Adipocyte (in vitro differentiated cells): ENCODE data around the gene SMG6.

Experiments
- DNase-seq: peaks from one replicate; pipeline ENCODE4 v3.0.0-alpha.2; 2015; ENCODE audit warnings: low read depth
- H3K27me3 ChIP-seq: replicated peaks from 2 replicates; pipeline ENCODE4 v1.7.0; 2013; ENCODE audit warnings: mild to moderate bottlenecking, low read length, moderate library complexity; ENCODE audit not compliant: control insufficient read depth, insufficient read depth
- H3K36me3 ChIP-seq: 2 replicates; pipeline ENCODE4 v1.7.0; 2013; ENCODE audit warnings: low read length, mild to moderate bottlenecking, moderate library complexity; ENCODE audit not compliant: control insufficient read depth, insufficient read depth, severe bottlenecking
- H3K4me1 ChIP-seq: 2 replicates; pipeline ENCODE4 v1.7.0; 2013; ENCODE audit warnings: mild to moderate bottlenecking, low read length, moderate library complexity; ENCODE audit not compliant: control insufficient read depth, insufficient read depth
- H3K4me3 ChIP-seq: 2 replicates; pipeline ENCODE4 v1.7.0; 2013; ENCODE audit warnings: mild to moderate bottlenecking, low read length, moderate library complexity
- H3K9ac ChIP-seq: 2 replicates; pipeline ENCODE4 v1.7.0; 2013; ENCODE audit warnings: mild to moderate bottlenecking, low read length, moderate library complexity
- H3K9me3 ChIP-seq: 2 replicates; pipeline ENCODE4 v1.7.0; 2013; ENCODE audit warnings: mild to moderate bottlenecking, low read length, moderate library complexity; ENCODE audit not compliant: control insufficient read depth

The SMG6 gene

DNA sequence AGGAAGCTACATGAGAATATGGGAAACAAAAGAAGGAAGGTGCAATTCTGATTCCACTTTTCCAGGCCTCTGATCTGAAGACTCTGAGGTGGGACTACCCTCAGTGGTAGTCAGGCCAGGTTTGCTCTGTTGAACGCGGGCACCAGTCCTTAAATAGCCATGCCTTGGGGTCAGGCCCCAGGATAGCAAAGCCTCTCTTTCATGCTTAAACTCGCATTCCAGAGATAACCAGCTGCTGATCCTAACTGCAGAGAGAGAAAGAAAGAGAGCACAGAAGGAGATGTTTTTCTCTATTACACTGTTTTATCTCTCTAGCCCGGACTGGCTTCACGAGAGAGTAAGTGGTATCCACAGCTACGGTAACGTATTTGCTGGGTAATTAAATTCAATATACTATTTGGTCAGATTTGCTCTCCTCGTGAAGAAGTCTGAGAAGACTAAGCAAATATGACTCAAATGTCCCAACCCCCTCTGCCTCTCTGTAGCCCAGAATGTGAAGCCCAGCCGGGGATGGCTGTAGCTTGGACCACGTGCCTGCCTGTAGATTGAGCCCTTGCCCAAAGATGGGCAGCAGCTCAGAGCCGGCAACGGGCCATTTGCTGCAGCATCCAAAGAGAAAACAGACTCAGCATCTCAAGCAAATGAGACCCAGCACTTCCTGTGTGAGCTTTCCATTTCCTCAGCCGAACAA lies 122.2 kb downstream of the SMG6 start:
- H3K4me1 ChIP-seq: peaks cover 50% of the 10 kb centered on the region
- H3K36me3 ChIP-seq: peaks cover 18% of the 10 kb centered on the region
- H3K27me3 ChIP-seq: no peaks in the 10 kb centered on the region
- peak overlapping the region; percentile 45 for H3K4me3 ChIP-seq
- H3K9me3 ChIP-seq: no peaks in the 10 kb centered on the region
- peak; percentile 89 for DNase-seq
- H3K9ac ChIP-seq: peak overlapping the region; percentile 84

DNA sequence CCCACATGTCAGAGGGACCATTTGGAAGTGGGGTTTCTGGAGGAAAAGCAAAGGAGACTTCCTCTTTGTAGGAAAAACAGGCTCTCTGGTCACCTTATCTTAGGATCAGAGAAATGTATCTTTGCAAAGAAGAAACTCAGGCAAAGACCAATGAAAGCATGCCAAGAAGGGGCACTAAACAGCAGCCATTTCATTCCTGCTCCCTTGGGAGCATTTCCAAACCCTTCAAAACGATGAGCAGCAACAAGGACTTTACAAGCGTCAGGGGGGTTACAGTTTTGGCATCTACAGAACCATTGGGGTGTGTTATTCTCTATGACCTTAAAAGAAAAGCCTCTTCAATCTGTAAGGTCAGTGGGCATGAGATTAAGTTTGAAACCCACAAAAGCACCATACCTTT lies 122.8 kb downstream of the SMG6 start:
- Histone ChIP-seq H3K9ac (peak overlapping the region; percentile 84), H3K4me3 (peak overlapping the region; percentile 14), H3K36me3 (peaks cover 13% of the 10 kb centered on the region), H3K9me3 (no peaks in the 10 kb centered on the region), H3K27me3 (no peaks in the 10 kb centered on the region), H3K4me1 (peaks cover 56% of the 10 kb centered on the region)
- DNase-seq: no peak

DNA sequence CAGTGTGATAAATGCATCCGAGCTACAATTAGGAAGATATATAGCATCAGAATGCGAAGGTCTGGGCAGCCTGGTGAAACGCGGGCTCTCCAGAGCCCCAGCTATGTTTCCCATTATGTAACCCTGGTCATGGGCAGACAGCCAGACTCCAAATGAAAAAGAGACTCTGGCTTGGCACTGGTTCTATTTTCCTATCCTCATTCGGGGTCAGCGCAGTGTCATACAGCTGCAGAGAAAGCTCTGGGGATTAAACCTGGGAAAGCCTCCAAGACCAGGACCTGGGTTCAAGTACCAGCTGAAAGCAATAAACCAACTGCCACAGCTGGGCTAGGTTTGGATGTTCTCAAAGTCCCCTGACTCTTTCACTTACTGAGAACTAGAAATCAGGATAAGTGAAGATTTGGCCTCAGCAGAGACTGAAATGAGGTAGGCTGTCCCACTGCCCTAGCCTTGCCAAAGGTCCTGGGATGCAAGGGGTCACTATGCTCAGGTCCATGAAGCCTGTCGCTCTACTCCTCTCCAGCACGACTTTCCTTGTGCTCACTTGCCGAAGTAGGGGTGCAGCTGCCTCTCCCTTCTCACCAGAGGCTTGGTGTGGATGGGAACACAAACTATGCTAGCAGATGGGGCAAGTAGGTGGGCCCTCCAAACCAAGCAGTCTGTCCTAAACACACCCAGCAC lies 123.8 kb downstream of the SMG6 start:
- no peaks in the 10 kb centered on the region for H3K9me3 ChIP-seq
- peak; percentile 93 for DNase-seq
- no peak overlapping the region for H3K4me3 ChIP-seq
- peak overlapping the region; percentile 14 for H3K9ac ChIP-seq
- peaks cover 4% of the 10 kb centered on the region for H3K36me3 ChIP-seq
- H3K27me3 ChIP-seq: no peaks in the 10 kb centered on the region
- peaks cover 66% of the 10 kb centered on the region for H3K4me1 ChIP-seq

DNA sequence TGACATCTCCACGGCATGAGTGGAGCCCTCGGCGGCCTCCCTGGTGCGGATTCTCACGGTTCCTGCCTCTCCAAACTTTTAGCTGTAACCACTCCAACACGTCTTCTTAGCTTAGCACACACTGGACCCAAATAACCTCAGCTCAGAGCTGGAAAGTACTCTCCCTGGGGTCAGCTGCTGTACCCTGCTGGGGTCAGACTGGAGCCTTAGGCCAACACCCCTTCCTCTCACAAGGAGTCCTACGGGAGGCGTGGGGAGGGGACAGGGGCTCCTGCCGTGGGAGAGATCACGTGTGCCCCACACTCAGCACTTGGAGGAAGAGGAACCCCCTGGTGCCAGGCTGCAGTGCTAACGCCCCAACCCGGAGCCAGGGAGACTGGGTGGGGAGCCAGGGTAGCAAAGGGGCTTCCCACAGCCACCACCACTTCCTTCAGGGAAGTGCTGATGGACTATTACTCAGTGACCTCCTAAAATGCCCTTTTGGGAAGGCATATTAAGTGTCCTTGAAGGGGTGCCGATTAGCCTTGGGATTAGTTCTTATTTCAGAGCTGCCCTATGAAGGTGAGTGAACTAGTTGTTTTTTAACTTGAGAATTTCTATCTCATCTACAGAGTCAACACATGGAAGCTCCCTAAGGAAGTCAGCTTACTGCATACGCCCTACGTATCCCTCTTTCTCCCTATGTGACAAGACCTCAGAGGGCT lies 124.6 kb downstream of the SMG6 start:
- Histone ChIP-seq H3K9me3 (no peaks in the 10 kb centered on the region), H3K27me3 (no peaks in the 10 kb centered on the region), H3K9ac (no peak overlapping the region), H3K4me1 (peaks cover 74% of the 10 kb centered on the region), H3K4me3 (no peak overlapping the region), H3K36me3 (peaks cover 4% of the 10 kb centered on the region)
- DNase-seq: no peak

DNA sequence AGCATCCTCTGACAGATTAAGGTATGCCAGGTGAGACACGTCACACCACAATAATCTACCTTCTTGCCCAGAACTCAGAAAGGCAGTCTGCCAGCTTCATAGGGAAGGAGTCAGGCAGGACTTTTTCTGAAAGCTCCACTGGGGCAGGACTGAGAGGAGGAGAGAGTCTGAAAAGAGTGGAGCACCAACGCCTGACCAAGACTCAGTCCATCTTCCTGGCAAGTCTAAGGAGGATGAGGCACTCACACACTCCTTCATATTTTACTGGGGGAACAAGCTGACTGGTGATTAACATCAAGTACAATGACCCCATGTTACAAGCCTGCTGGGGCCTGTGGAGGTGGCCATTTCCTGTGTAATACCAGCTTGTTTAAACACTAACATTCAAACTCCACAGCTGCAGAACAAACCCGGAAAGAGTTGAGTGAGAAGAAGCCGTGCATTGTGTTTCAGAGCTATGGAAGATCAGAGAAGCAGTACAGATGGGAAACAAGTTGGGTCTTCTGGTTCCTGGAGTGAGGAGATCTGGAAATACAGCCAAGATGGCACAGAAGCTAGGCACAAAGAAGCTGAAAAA lies 126.3 kb downstream of the SMG6 start:
- Histone ChIP-seq H3K9ac (no peak overlapping the region), H3K27me3 (no peaks in the 10 kb centered on the region), H3K9me3 (no peaks in the 10 kb centered on the region), H3K36me3 (peaks cover 4% of the 10 kb centered on the region), H3K4me3 (no peak overlapping the region), H3K4me1 (peaks cover 88% of the 10 kb centered on the region)
- DNase-seq: no peak

DNA sequence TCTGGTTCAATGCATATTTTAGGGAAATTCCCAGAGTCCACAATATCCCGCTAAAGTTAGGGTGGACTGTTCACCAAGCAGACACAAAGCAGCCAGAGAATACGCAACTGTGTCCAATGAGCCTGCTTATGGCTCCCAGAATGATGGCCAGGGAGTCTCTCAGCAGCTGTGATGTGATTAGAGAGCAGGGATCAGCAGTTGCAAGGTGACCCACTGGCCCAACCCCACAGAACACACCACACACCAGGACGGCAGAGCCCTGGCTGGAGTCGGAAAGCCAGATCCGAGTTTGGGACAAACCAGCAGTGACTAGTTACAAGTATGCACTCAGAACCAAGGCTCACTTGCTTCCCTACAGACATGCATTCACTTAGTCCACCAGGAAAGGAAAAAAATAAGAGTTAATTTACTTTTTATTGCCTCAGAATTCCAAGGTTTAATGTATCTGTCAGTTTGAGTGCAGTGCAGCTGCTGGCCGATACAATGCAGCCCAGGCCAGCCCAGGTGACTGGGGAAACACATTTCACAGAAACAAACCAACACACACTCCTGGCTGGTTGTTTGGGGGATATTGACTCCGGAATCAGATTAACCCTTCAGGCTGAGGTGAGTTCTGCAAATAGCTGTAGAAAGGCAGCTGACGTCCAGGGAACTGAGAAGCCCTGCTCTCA lies 127.0 kb downstream of the SMG6 start:
- H3K27me3 ChIP-seq: no peaks in the 10 kb centered on the region
- no peak overlapping the region for H3K9ac ChIP-seq
- H3K9me3 ChIP-seq: no peaks in the 10 kb centered on the region
- peaks cover 4% of the 10 kb centered on the region for H3K36me3 ChIP-seq
- no peak for DNase-seq
- H3K4me3 ChIP-seq: no peak overlapping the region
- peaks cover 86% of the 10 kb centered on the region for H3K4me1 ChIP-seq

DNA sequence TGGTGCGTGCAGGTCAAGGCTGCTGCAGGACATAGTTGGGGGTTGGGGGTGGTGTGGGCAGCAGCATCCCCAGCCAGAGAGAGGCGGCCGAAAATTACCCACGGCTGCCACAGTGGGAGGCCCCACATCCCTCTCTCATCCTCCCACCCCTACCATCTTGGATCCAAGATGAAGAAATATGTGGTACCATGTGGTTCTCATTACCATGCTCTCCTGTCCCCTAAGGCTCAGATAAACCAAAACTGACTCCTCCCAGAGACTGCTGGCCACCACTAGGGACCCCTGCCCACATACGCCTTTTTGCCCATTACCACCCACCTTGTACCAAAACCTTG lies 128.3 kb downstream of the SMG6 start:
- Histone ChIP-seq H3K4me3 (peak overlapping the region; percentile 45), H3K36me3 (peaks cover 6% of the 10 kb centered on the region), H3K27me3 (no peaks in the 10 kb centered on the region), H3K4me1 (peaks cover 77% of the 10 kb centered on the region), H3K9ac (peak overlapping the region; percentile 64), H3K9me3 (no peaks in the 10 kb centered on the region)
- DNase-seq: peak; percentile 76

DNA sequence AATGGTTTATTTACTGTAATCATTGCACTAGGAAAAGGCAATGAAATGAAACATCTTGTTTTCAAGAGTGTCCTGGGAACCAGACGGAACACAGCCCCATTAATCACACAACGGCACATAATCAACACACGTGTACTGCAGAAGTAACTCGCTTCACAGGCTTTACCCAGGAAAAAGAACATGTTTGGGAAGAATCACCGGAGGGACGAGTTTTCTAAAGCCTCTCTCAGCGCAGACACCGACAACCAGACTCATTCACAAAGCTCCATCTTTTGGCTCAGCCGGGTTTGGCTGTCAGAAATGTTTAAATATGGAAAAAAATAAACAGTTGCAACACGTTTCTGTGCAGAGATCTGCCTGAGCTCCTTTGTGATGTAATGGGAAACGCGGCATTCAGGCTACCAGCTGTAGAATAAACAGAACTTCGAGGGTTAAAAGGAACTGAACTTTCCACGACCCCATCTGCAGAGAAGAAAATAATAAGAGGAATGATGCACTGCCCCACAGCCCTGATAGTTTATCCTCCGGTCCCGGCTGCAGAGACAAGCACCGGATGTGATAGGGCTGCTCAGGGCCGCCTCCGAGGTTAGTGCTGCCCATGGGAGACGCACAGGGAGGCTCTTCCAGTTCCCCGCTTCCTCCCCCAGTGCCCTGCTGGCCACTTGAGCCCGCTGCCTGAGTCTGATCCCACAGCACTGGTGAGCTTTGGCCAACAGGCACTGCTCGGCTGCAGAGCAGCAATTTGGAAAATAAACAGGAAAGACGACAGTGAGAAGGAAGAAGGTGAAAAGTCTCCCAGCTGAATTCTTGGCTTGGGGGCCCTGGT lies 128.9 kb downstream of the SMG6 start:
- peak; percentile 87 for DNase-seq
- Histone ChIP-seq H3K27me3 (no peaks in the 10 kb centered on the region), H3K9me3 (no peaks in the 10 kb centered on the region), H3K4me1 (peaks cover 71% of the 10 kb centered on the region), H3K4me3 (peak overlapping the region; percentile 45), H3K36me3 (peaks cover 12% of the 10 kb centered on the region), H3K9ac (peak overlapping the region; percentile 64)

DNA sequence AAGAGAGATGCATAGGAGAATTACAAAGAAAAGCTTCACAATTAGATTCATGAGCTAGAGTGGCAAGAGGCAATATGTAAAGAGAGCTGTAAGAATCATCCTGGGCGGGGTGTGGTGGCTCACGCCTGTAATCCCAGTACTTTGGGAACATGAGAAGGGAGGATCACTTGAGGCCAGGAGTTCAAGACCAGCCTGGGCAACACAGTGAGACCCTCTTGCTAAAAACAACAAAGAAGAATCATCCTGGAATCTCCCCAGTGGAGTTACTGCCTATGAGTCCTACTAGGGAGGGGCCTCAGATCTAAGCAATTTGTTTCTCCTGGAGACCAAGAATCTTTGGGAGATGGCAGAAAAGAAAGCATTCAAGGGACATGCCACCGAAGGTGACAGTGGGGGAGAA lies 129.6 kb downstream of the SMG6 start:
- peak; percentile 34 for DNase-seq
- H3K36me3 ChIP-seq: peaks cover 18% of the 10 kb centered on the region

DNA sequence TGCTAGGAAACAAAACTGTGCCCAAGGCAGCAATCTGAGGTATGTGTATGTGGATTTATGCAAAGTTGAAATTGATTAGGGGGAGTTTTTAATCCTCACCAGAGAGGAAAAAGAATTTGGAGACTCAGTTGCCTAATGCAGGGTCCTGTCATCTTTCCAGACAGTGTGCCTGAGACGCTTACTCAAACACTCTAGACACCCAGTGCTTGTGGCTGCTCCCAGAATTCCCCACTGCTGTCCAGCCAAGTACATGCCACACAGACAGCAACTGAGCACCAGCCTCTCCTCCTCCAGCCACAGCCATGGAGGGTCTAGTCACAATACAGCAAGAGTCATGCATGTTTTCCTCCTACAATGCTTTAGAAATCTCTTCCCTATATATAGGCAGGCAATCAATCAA lies 130.6 kb downstream of the SMG6 start:
- Histone ChIP-seq H3K9me3 (no peaks in the 10 kb centered on the region), H3K9ac (peak overlapping the region; percentile 85), H3K4me1 (peaks cover 61% of the 10 kb centered on the region), H3K4me3 (peak overlapping the region; percentile 66), H3K36me3 (peaks cover 18% of the 10 kb centered on the region), H3K27me3 (no peaks in the 10 kb centered on the region)
- DNase-seq: peak; percentile 85

More for the DNA sequence above, 129.6 kb downstream of the SMG6 start:
- Histone ChIP-seq H3K9me3 (no peaks in the 10 kb centered on the region), H3K9ac (peak overlapping the region; percentile 64), H3K27me3 (no peaks in the 10 kb centered on the region), H3K4me1 (peaks cover 65% of the 10 kb centered on the region), H3K4me3 (peak overlapping the region; percentile 45)
